ENCODE measurements around the gene BCR.

DNA sequence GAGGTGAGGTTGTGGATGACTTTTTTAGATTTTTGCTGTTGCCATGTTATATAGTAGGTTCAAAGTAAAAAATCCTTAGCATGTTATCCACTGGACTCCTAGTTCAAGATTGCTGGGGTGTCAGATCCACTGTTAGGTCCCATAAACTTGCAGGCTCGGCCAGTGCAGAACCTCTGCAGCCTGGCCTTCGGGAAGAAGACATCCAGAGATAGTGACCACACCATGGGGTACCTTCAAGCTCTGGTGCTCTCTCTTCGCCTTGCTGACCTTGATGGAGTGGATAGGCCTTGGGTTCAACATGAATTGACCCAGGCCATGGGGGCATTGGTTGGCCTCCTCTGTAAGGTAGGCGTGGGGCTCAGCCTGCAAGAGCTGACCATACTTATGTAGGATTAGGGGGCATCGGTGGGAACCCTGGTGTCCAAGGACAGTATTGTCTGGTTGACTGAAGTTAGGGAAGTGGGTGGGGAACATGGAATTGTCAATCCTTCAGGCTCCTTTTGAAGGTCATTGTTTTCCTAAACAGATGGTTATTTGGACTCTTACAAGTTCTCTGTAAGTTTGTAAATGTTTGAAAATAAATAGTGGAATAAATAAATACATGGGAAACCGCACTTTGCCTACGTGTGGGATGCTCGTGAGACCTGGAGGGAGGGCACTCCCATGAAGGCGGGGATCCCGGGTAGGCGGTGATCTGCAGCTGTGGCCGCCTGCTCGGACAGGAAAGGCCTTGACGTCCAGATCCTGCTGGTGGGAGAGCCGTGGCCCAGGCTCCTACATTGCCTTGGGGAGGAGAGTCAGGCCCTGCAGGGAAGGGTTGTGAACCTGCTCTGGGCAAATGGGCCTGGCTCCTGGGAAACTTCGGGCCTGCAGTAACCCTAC, 37.1 kb downstream of the BCR start:
- TF ChIP-seq ZNF423 (CRISPR knock-in tag; IDR thresholded peaks at IDR 0.05) (no peak), ZNF263 (CRISPR knock-in tag; IDR thresholded peaks at IDR 0.05; ENCODE audit: low read depth) (no peak), MXD4 (CRISPR knock-in tag; IDR thresholded peaks at IDR 0.05; ENCODE audit: borderline replicate concordance) (no peak), NR3C1 (CRISPR knock-in tag; conservative IDR thresholded peaks at IDR 0.05; ENCODE audit: low read depth) (no peak), ZNF138 (CRISPR knock-in tag; conservative IDR thresholded peaks at IDR 0.05) (no peak), NR2C2 (CRISPR knock-in tag; IDR thresholded peaks at IDR 0.05) (no peak), ZNF232 (CRISPR knock-in tag; IDR thresholded peaks at IDR 0.05) (no peak), HMGXB4 (CRISPR knock-in tag; IDR thresholded peaks at IDR 0.05) (no peak), USF2 (CRISPR knock-in tag; IDR thresholded peaks at IDR 0.05) (no peak)
- TF ChIP-seq, protein P1, sequence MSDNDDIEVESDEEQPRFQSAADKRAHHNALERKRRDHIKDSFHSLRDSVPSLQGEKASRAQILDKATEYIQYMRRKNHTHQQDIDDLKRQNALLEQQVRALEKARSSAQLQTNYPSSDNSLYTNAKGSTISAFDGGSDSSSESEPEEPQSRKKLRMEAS (CRISPR knock-in tag; IDR thresholded peaks at IDR 0.05), result no peak
- TF ChIP-seq, protein P2, sequence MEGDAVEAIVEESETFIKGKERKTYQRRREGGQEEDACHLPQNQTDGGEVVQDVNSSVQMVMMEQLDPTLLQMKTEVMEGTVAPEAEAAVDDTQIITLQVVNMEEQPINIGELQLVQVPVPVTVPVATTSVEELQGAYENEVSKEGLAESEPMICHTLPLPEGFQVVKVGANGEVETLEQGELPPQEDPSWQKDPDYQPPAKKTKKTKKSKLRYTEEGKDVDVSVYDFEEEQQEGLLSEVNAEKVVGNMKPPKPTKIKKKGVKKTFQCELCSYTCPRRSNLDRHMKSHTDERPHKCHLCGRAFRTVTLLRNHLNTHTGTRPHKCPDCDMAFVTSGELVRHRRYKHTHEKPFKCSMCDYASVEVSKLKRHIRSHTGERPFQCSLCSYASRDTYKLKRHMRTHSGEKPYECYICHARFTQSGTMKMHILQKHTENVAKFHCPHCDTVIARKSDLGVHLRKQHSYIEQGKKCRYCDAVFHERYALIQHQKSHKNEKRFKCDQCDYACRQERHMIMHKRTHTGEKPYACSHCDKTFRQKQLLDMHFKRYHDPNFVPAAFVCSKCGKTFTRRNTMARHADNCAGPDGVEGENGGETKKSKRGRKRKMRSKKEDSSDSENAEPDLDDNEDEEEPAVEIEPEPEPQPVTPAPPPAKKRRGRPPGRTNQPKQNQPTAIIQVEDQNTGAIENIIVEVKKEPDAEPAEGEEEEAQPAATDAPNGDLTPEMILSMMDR (IDR thresholded peaks at IDR 0.05), result no peak
- TF ChIP-seq, protein P3, sequence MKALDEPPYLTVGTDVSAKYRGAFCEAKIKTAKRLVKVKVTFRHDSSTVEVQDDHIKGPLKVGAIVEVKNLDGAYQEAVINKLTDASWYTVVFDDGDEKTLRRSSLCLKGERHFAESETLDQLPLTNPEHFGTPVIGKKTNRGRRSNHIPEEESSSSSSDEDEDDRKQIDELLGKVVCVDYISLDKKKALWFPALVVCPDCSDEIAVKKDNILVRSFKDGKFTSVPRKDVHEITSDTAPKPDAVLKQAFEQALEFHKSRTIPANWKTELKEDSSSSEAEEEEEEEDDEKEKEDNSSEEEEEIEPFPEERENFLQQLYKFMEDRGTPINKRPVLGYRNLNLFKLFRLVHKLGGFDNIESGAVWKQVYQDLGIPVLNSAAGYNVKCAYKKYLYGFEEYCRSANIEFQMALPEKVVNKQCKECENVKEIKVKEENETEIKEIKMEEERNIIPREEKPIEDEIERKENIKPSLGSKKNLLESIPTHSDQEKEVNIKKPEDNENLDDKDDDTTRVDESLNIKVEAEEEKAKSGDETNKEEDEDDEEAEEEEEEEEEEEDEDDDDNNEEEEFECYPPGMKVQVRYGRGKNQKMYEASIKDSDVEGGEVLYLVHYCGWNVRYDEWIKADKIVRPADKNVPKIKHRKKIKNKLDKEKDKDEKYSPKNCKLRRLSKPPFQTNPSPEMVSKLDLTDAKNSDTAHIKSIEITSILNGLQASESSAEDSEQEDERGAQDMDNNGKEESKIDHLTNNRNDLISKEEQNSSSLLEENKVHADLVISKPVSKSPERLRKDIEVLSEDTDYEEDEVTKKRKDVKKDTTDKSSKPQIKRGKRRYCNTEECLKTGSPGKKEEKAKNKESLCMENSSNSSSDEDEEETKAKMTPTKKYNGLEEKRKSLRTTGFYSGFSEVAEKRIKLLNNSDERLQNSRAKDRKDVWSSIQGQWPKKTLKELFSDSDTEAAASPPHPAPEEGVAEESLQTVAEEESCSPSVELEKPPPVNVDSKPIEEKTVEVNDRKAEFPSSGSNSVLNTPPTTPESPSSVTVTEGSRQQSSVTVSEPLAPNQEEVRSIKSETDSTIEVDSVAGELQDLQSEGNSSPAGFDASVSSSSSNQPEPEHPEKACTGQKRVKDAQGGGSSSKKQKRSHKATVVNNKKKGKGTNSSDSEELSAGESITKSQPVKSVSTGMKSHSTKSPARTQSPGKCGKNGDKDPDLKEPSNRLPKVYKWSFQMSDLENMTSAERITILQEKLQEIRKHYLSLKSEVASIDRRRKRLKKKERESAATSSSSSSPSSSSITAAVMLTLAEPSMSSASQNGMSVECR (CRISPR knock-in tag; IDR thresholded peaks at IDR 0.05; ENCODE audit: borderline replicate concordance), result no peak
- TF ChIP-seq, protein P4, sequence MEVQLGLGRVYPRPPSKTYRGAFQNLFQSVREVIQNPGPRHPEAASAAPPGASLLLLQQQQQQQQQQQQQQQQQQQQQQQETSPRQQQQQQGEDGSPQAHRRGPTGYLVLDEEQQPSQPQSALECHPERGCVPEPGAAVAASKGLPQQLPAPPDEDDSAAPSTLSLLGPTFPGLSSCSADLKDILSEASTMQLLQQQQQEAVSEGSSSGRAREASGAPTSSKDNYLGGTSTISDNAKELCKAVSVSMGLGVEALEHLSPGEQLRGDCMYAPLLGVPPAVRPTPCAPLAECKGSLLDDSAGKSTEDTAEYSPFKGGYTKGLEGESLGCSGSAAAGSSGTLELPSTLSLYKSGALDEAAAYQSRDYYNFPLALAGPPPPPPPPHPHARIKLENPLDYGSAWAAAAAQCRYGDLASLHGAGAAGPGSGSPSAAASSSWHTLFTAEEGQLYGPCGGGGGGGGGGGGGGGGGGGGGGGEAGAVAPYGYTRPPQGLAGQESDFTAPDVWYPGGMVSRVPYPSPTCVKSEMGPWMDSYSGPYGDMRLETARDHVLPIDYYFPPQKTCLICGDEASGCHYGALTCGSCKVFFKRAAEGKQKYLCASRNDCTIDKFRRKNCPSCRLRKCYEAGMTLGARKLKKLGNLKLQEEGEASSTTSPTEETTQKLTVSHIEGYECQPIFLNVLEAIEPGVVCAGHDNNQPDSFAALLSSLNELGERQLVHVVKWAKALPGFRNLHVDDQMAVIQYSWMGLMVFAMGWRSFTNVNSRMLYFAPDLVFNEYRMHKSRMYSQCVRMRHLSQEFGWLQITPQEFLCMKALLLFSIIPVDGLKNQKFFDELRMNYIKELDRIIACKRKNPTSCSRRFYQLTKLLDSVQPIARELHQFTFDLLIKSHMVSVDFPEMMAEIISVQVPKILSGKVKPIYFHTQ (CRISPR knock-in tag; IDR thresholded peaks at IDR 0.05), result no peak
- TF ChIP-seq, protein P5, sequence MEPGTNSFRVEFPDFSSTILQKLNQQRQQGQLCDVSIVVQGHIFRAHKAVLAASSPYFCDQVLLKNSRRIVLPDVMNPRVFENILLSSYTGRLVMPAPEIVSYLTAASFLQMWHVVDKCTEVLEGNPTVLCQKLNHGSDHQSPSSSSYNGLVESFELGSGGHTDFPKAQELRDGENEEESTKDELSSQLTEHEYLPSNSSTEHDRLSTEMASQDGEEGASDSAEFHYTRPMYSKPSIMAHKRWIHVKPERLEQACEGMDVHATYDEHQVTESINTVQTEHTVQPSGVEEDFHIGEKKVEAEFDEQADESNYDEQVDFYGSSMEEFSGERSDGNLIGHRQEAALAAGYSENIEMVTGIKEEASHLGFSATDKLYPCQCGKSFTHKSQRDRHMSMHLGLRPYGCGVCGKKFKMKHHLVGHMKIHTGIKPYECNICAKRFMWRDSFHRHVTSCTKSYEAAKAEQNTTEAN (CRISPR knock-in tag; IDR thresholded peaks at IDR 0.05), result no peak

Measured in WTC11 (cell line).